Neural cell (in vitro differentiated cells): ENCODE data around the gene ATPAF2. TPM values are rescaled to one million over a fixed set of nuclear protein-coding genes. Genes with fewer than 3 reads are reported as not detected.

Experiments used
- H2AFZ ChIP-seq: fragments of 200-600, 300-800 bp; sonication (generic), shearing (Covaris generic); 2 replicates; pipeline ENCODE4 v1.6.0; 2014; ENCODE audit warnings: low read depth, mild to moderate bottlenecking, antibody characterized with exemption, low read length, moderate library complexity
- H3F3A ChIP-seq: fragments of 200-600 bp; shearing (Covaris generic); 2 replicates; pipeline ENCODE4 v1.6.1; 2016; ENCODE audit warnings: mild to moderate bottlenecking, moderate library complexity, mixed read lengths, antibody characterized with exemption, low read length; ENCODE audit not compliant: insufficient read depth, poor library complexity, severe bottlenecking
- H3K27ac ChIP-seq: fragments of 200-600, 300-800 bp; sonication (generic), shearing (Covaris generic); 2 replicates; pipeline ENCODE4 v1.5.1; 2014; ENCODE audit warnings: mild to moderate bottlenecking, low read length, moderate library complexity
- H3K27me3 ChIP-seq: fragments of 300-800, 200-600 bp; sonication (generic), shearing (Covaris generic); 2 replicates; pipeline ENCODE4 v1.6.0; 2014; ENCODE audit warnings: mild to moderate bottlenecking, low read depth, low read length, moderate library complexity; ENCODE audit not compliant: insufficient read depth
- H3K36me3 ChIP-seq: fragments of 300-800, 200-600 bp; sonication (generic), shearing (Covaris generic); 2 replicates; pipeline ENCODE4 v1.5.1; 2014; ENCODE audit warnings: mild to moderate bottlenecking, antibody characterized with exemption, low read length, moderate library complexity; ENCODE audit not compliant: insufficient read depth
- H3K4me2 ChIP-seq: fragments of 300-800, 200-600 bp; sonication (generic), shearing (Covaris generic); 2 replicates; pipeline ENCODE4 v1.6.0; 2014; ENCODE audit warnings: mild to moderate bottlenecking, low read length
- H3K4me3 ChIP-seq: fragments of 300-800, 200-600 bp; sonication (generic), shearing (Covaris generic); 2 replicates; pipeline ENCODE4 v1.5.1; 2014; ENCODE audit warnings: mild to moderate bottlenecking, low read length, moderate library complexity
- H3K79me2 ChIP-seq: fragments of 200-600 bp; shearing (Covaris generic); replicated peaks from 2 replicates; pipeline ENCODE4 v1.6.0; 2014; ENCODE audit warnings: mild to moderate bottlenecking, low read length, moderate library complexity; ENCODE audit not compliant: insufficient read depth
- H3K9ac ChIP-seq: fragments of 300-800, 200-600 bp; sonication (generic), shearing (Covaris generic); 2 replicates; pipeline ENCODE4 v1.6.1; 2016; ENCODE audit warnings: mild to moderate bottlenecking, low read length, mixed read lengths
- H3K9me2 ChIP-seq: fragments of 200-600 bp; shearing (Covaris generic); 2 replicates; pipeline ENCODE4 v1.6.1; 2016; ENCODE audit warnings: mild to moderate bottlenecking, low read length, mixed read lengths; ENCODE audit not compliant: insufficient read depth
- H3K9me3 ChIP-seq: fragments of 200-600, 300-800 bp; sonication (generic), shearing (Covaris generic); 2 replicates; pipeline ENCODE4 v1.6.1; 2016; ENCODE audit warnings: mild to moderate bottlenecking, mixed run types, low read length, moderate library complexity, mixed read lengths
- H4K20me1 ChIP-seq: fragments of 200-600 bp; shearing (Covaris generic); 2 replicates; pipeline ENCODE4 v1.6.1; 2016; ENCODE audit warnings: mild to moderate bottlenecking, mixed run types; ENCODE audit not compliant: insufficient read depth
- CTCF ChIP-seq: fragments of 450-650 bp; IDR thresholded peaks from 2 replicates; pipeline ENCODE4 v1.5.1; 2014; ENCODE audit warnings: antibody characterized with exemption, mild to moderate bottlenecking, moderate library complexity; ENCODE audit not compliant: poor library complexity, severe bottlenecking
- EP300 ChIP-seq: fragments of 450-650 bp; conservative IDR thresholded peaks from 2 replicates; pipeline ENCODE4 v1.6.1; 2014; ENCODE audit warnings: antibody characterized with exemption, mild to moderate bottlenecking, moderate library complexity; ENCODE audit not compliant: poor library complexity, severe bottlenecking
- EZH2 ChIP-seq: fragments of 200-600, 300-800 bp; shearing (Covaris generic), sonication (generic); IDR thresholded peaks from 2 replicates; pipeline ENCODE4 v1.6.1; 2014; ENCODE audit warnings: antibody characterized with exemption, low read length, borderline replicate concordance, mild to moderate bottlenecking; ENCODE audit not compliant: insufficient read depth, poor library complexity, severe bottlenecking
- MXI1 ChIP-seq: fragments of 450-650 bp; conservative IDR thresholded peaks from 2 replicates; pipeline ENCODE4 v1.6.1; 2014; ENCODE audit warnings: antibody characterized with exemption, mild to moderate bottlenecking; ENCODE audit not compliant: poor library complexity, severe bottlenecking
- POLR2AphosphoS5 ChIP-seq: IDR thresholded peaks from 2 replicates; pipeline ENCODE4 v1.6.1; 2012
- RAD21 ChIP-seq: fragments of 450-650 bp; conservative IDR thresholded peaks from 2 replicates; pipeline ENCODE4 v1.6.1; 2014; ENCODE audit warnings: antibody characterized with exemption, mild to moderate bottlenecking, moderate library complexity
- REST ChIP-seq: IDR thresholded peaks from 2 replicates; pipeline ENCODE4 v1.6.1; 2012; ENCODE audit warnings: borderline replicate concordance
- SMC3 ChIP-seq: fragments of 450-650 bp; conservative IDR thresholded peaks from 2 replicates; pipeline ENCODE4 v1.6.1; 2014; ENCODE audit warnings: antibody characterized with exemption, mild to moderate bottlenecking, moderate library complexity; ENCODE audit not compliant: poor library complexity
- polyA plus RNA-seq: library from polyadenylated mRNA; depleted of rRNA; stranded (reverse); fragments of >200 nt; gene quantifications from 2 replicates; pipeline ENCODE4 v1.2.3, GENCODE V29; 2014

Gene ATPAF2
- polyA plus RNA-seq, 1 donor from 2014 or later: 33.3 TPM

GRCh38 chr17:18045691-18046350 lies 6.9 kb upstream of the ATPAF2 start:
- peaks cover 4% of the 10 kb centered on the region for H3K36me3 ChIP-seq

GRCh38 chr17:18044609-18045008 lies 5.6 kb upstream of the ATPAF2 start:
- H3K36me3 ChIP-seq: peaks cover 4% of the 10 kb centered on the region
- no peaks in the 10 kb centered on the region for H3K27me3 ChIP-seq

More at GRCh38 chr17:18045691-18046350, 6.9 kb upstream of the ATPAF2 start:
- no peaks in the 10 kb centered on the region for H4K20me1 ChIP-seq
- H3K4me2 ChIP-seq: no peak overlapping the region
- no peak for TF ChIP-seq REST
- no peak for TF ChIP-seq RAD21
- TF ChIP-seq POLR2AphosphoS5: no peak
- TF ChIP-seq MXI1: no peak
- no peak for TF ChIP-seq SMC3
- H2AFZ ChIP-seq: no peak overlapping the region
- H3K9me3 ChIP-seq: no peaks in the 10 kb centered on the region
- H3K4me3 ChIP-seq: no peak overlapping the region
- H3K79me2 ChIP-seq: peaks cover 10% of the 10 kb centered on the region
- no peaks in the 10 kb centered on the region for H3F3A ChIP-seq
- no peak overlapping the region for H3K9ac ChIP-seq
- no peaks in the 10 kb centered on the region for H3K9me2 ChIP-seq
- no peaks in the 10 kb centered on the region for H3K27me3 ChIP-seq
- no peak overlapping the region for H3K27ac ChIP-seq

More at GRCh38 chr17:18044609-18045008, 5.6 kb upstream of the ATPAF2 start:
- no peak for TF ChIP-seq EZH2
- no peak for TF ChIP-seq POLR2AphosphoS5
- TF ChIP-seq CTCF: no peak
- no peak for TF ChIP-seq EP300
- TF ChIP-seq MXI1: no peak
- TF ChIP-seq SMC3: no peak
- no peak for TF ChIP-seq REST
- Histone ChIP-seq H4K20me1 (no peaks in the 10 kb centered on the region), H3F3A (no peaks in the 10 kb centered on the region), H3K4me2 (no peak overlapping the region), H3K27ac (no peak overlapping the region), H3K9me2 (no peaks in the 10 kb centered on the region), H3K9ac (no peak overlapping the region), H2AFZ (no peak overlapping the region), H3K4me3 (no peak overlapping the region), H3K79me2 (peaks cover 16% of the 10 kb centered on the region), H3K9me3 (no peaks in the 10 kb centered on the region)
